H1 (cell line): ENCODE measurements around the gene KYNU.

Experiments used
- CEBPB ChIP-seq: IDR thresholded peaks from 2 replicates; pipeline ENCODE4 v1.6.1; 2012; ENCODE audit warnings: low read depth, low read length
- EGR1 ChIP-seq: IDR thresholded peaks from 2 replicates; pipeline ENCODE4 v1.6.1; 2011; ENCODE audit warnings: low read depth, low read length, borderline replicate concordance
- EZH2 ChIP-seq: fragments of 200-600 bp; sonication (generic); IDR thresholded peaks from 2 replicates; pipeline ENCODE4 v1.7.1; 2012; ENCODE audit warnings: low read depth, mild to moderate bottlenecking, moderate library complexity, low read length, inconsistent platforms; ENCODE audit not compliant: severe bottlenecking
- FOSL1 ChIP-seq: IDR thresholded peaks from 2 replicates; pipeline ENCODE4 v1.6.1; 2011; ENCODE audit warnings: mild to moderate bottlenecking, low read depth, low read length, moderate library complexity; ENCODE audit not compliant: insufficient read depth
- GABPA ChIP-seq: IDR thresholded peaks from 2 replicates; pipeline ENCODE4 v1.6.1; 2011; ENCODE audit warnings: mild to moderate bottlenecking, low read length, moderate library complexity, borderline replicate concordance; ENCODE audit not compliant: insufficient read depth
- JUND ChIP-seq: IDR thresholded peaks from 2 replicates; pipeline ENCODE4 v1.6.1; 2011; ENCODE audit warnings: mild to moderate bottlenecking, improper control_type of control experiment, low read length
- KDM5A ChIP-seq: fragments of 200-600 bp; IDR thresholded peaks from 2 replicates; pipeline ENCODE4 v1.7.1; 2012; ENCODE audit warnings: mild to moderate bottlenecking, low read length, inconsistent platforms, mixed read lengths
- POLR2A ChIP-seq, 2 experiments: IDR thresholded peaks; 1 replicate in 1 of 2; 2 replicates in 1 of 2; pipeline ENCODE4 v1.6.1; 2011; ENCODE audit warnings: low read depth in 2 of 2, low read length in 2 of 2, mild to moderate bottlenecking in 2 of 2; ENCODE audit errors: control extremely low read depth in 1 of 2
- RAD21 ChIP-seq, 2 experiments: IDR thresholded peaks in 1 of 2; conservative IDR thresholded peaks in 1 of 2; 2 replicates each; pipeline ENCODE4 v1.6.1; 2011; ENCODE audit warnings: low read depth in 2 of 2, low read length in 2 of 2, improper control_type of control experiment in 1 of 2, inconsistent platforms in 1 of 2, mild to moderate bottlenecking in 1 of 2, moderate library complexity in 1 of 2
- SUZ12 ChIP-seq: fragments of 200-600 bp; sonication (generic); IDR thresholded peaks from 2 replicates; pipeline ENCODE4 v1.6.1; 2012; ENCODE audit warnings: mild to moderate bottlenecking, inconsistent platforms, low read length, moderate library complexity, mixed read lengths
- YY1 ChIP-seq: IDR thresholded peaks from 2 replicates; pipeline ENCODE4 v1.6.1; 2011; ENCODE audit warnings: low read depth, mild to moderate bottlenecking, low read length
- TF ChIP-seq, protein P1 (sequence below), 3 experiments: IDR thresholded peaks; 1 replicate in 2 of 3; 2 replicates in 1 of 3; pipeline versions ENCODE4 v1.5.1 to v1.6.1; 2011; ENCODE audit warnings: low read length in 3 of 3, mild to moderate bottlenecking in 3 of 3, inconsistent platforms in 2 of 3, low read depth in 1 of 3, moderate library complexity in 1 of 3; ENCODE audit not compliant: insufficient read depth in 1 of 3; ENCODE audit errors: control extremely low read depth in 1 of 3
- TF ChIP-seq, protein P2 (sequence below): IDR thresholded peaks from 2 replicates; pipeline ENCODE4 v1.6.1; 2011; ENCODE audit warnings: low read length, improper control_type of control experiment
- TF ChIP-seq, protein P3 (sequence below): IDR thresholded peaks from 2 replicates; pipeline ENCODE4 v1.6.1; 2012; ENCODE audit warnings: inconsistent platforms

DNA sequence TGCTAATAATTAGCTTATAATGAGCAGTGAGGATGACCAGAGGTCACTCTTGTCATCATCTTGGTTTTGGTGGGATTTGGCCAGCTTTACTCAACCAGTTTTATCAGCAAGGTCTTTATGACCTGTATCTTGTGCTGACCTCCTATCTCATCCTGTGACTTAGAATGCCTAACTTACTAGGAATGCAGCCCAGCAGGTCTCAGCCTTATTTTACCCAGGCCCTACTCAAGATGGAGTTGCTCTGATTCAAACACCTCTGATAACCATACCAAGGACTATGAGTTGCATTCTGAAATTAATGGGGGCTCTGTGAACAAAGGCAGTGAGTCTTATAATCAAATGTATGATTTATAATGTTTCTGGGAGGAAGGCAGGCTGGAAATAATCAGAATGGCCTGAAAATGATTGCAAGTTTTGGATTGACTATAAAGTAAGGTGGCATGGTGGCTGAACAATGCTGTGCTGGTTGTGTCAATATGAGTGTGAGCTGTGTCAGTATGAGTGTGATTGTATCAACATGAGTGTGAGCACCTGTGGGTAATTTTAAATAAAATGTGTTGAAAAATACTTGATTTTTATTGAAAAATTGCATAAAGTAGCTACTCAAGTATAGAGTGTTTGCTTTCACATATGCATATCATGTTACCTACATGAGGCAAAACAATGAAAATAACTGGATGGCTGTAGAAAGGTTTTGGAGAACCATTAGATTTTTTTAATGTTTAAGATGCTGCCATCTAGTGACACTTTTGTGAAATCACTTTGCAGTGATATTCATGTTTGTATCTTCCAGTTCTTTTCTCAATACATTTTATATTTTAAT, 103.0 kb downstream of the KYNU start:
- TF ChIP-seq, protein P1, sequence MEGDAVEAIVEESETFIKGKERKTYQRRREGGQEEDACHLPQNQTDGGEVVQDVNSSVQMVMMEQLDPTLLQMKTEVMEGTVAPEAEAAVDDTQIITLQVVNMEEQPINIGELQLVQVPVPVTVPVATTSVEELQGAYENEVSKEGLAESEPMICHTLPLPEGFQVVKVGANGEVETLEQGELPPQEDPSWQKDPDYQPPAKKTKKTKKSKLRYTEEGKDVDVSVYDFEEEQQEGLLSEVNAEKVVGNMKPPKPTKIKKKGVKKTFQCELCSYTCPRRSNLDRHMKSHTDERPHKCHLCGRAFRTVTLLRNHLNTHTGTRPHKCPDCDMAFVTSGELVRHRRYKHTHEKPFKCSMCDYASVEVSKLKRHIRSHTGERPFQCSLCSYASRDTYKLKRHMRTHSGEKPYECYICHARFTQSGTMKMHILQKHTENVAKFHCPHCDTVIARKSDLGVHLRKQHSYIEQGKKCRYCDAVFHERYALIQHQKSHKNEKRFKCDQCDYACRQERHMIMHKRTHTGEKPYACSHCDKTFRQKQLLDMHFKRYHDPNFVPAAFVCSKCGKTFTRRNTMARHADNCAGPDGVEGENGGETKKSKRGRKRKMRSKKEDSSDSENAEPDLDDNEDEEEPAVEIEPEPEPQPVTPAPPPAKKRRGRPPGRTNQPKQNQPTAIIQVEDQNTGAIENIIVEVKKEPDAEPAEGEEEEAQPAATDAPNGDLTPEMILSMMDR (IDR thresholded peaks at IDR 0.05; ENCODE audit: control extremely low read depth in 1 of 3, insufficient read depth in 1 of 3, low read depth in 1 of 3, low read length in 3 of 3): peak in 1 of 3 experiments; percentile 18; a peak in 2 of 4 replicates
- TF ChIP-seq POLR2A (IDR thresholded peaks at IDR 0.05; ENCODE audit: control extremely low read depth in 1 of 2, low read depth in 2 of 2, low read length in 2 of 2): no peak
- TF ChIP-seq CEBPB: no peak
- TF ChIP-seq KDM5A: no peak
- TF ChIP-seq, protein P2, sequence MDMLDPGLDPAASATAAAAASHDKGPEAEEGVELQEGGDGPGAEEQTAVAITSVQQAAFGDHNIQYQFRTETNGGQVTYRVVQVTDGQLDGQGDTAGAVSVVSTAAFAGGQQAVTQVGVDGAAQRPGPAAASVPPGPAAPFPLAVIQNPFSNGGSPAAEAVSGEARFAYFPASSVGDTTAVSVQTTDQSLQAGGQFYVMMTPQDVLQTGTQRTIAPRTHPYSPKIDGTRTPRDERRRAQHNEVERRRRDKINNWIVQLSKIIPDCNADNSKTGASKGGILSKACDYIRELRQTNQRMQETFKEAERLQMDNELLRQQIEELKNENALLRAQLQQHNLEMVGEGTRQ: no peak
- no peak for TF ChIP-seq JUND
- TF ChIP-seq, protein P3, sequence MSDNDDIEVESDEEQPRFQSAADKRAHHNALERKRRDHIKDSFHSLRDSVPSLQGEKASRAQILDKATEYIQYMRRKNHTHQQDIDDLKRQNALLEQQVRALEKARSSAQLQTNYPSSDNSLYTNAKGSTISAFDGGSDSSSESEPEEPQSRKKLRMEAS: no peak
- TF ChIP-seq YY1: no peak
- peak; percentile 50 to 64 for TF ChIP-seq RAD21 (IDR thresholded peaks at IDR 0.05 in 1 of 2, conservative IDR thresholded peaks at IDR 0.05 in 1 of 2; ENCODE audit: low read depth in 2 of 2, low read length in 2 of 2)
- TF ChIP-seq EGR1: no peak
- no peak for TF ChIP-seq SUZ12
- no peak for TF ChIP-seq EZH2
- TF ChIP-seq FOSL1: no peak
- no peak for TF ChIP-seq GABPA
